Stimulated activated CD8-positive, alpha-beta memory T cell treated with anti-CD3 and anti-CD28 coated beads, Interleukin-12 subunit alpha, Interleukin-12 subunit beta, amount 100 ng/mL, for 4 hours (primary cell): Measurements from ENCODE around the gene MAGEA9.
"Not testable (repeated sequence)": the region's sequence is repeated elsewhere in the genome, so short reads cannot be mapped to it uniquely, and the experiment has no call there.

Source experiments
- DNase-seq: peaks from one replicate; pipeline ENCODE4 v3.0.0-alpha.2; 2020; ENCODE audit warnings: low read depth

MAGEA9 gene

GRCh38 chrX:149807747-149808458 lies 26.2 kb downstream of the MAGEA9 start:
- DNase-seq, result no peak

DNA sequence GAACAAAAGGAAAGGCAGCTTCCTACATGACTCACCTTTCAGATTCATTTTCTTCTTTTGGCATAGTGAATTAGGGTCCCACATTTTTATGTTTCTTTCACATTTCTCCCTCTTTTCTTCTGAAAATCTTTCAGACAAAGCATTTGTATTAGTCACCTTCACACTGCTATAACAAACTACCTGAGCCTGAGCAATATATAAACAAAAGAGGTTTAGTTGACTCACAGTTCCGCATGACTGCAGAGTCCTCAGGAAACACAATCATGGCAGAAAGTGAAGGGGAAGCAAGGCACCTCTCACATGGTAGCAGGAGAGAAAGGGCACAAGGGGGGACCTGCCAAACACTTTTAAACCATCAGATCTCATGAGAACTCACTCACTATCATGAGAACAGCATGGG lies 36.9 kb downstream of the MAGEA9 start:
- DNase-seq, result no peak

GRCh38 chrX:149819371-149819770 lies 37.6 kb downstream of the MAGEA9 start:
- DNase-seq, result no peak

GRCh38 chrX:149825424-149825823 lies 43.7 kb downstream of the MAGEA9 start:
- no peak for DNase-seq

DNA sequence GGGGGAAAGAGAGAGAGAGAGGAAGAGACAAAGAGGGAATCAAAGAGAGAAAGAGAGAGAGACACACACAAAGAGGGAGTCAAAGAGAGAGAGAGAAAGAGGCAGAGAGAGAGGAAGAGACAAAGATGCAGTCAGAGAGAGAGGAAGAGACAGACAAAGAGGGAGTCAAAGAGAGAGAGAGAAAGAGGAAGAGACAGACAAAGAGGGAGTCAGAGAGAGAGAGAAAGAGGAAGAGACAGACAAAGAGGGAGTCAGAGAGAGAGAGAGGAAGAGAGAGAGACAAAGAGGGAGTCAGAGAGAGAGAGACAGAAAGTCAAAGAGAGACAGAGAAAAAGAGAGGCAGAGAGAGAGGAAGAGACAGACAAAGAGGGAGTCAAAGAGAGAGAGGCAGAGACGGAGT lies 45.5 kb downstream of the MAGEA9 start:
- no peak for DNase-seq

- no peak for DNase-seq
Observed at GRCh38 chrX:149829751-149830191, 48.0 kb downstream of the MAGEA9 start.

- no peak for DNase-seq
Observed at GRCh38 chrX:149830192-149830873, 48.6 kb downstream of the MAGEA9 start.

DNA sequence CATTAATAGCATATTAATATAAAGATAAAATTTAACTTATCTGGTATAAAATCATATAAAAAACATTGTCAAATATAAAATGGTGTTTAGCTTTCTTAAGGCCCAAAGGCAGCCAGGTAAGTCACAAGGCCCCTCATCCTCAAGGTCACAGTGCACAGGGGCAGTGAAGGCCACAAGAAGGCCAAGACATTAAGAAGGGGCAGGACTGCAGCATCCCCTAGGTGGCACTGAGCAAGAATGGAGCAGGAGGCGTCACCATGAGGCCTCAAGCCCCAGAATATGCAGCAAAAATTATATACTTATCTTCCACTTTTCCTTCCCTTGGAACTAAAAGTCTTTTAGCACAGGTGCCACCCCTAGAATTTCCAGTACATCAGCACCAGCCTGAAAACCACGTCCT lies 49.7 kb downstream of the MAGEA9 start:
- DNase-seq, result no peak

- not testable (repeated sequence) for DNase-seq
Observed at GRCh38 chrX:149836728-149837127, 55.0 kb downstream of the MAGEA9 start.

DNA sequence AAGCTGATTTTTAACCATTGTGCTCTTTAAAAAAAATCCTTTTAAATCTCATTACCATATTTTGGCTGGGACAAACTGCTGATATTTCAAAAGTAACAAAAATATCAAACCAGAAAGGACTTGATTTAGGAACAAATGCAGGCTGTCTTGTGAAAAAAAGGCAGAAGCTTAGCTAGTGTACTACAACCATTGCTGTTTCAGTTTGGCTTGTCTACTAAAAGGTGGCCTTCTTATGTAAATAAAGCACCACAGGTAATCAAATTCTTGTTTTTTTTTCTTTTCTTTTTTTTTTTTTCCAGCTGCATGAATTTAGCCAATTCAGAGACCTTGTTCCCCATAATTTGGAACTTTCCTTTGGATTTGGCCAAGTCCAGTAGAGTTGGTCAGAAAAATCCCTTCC lies 55.4 kb downstream of the MAGEA9 start:
- no peak for DNase-seq
